ENCODE measurements around the gene ANKFN1. TPM values are rescaled to one million over a fixed set of nuclear protein-coding genes. Genes with fewer than 3 reads are reported as not detected.

Gene ANKFN1
- total RNA-seq, 1 donor from 2014 or later = 2.4 TPM

GRCh38 chr17:56121191-56122051, 31.9 kb upstream of the ANKFN1 start:
- H3K27ac Mint-ChIP-seq = no peak overlapping the region
- no peak overlapping the region for H3K4me3 Mint-ChIP-seq
- peak; percentile 42 for TF ChIP-seq CTCF (conservative IDR thresholded peaks at IDR 0.05)
- no peaks in the 10 kb centered on the region for H3K36me3 Mint-ChIP-seq
- DNase-seq (ENCODE audit: extremely low spot score, unreplicated experiment) = no peak
- no peaks in the 10 kb centered on the region for H3K9me3 Mint-ChIP-seq
- H3K27me3 Mint-ChIP-seq = peaks cover 9% of the 10 kb centered on the region
- H3K4me1 Mint-ChIP-seq (ENCODE audit: unreplicated experiment) = no peaks in the 10 kb centered on the region

GRCh38 chr17:56125830-56126819, 27.1 kb upstream of the ANKFN1 start:
- no peak overlapping the region for H3K4me3 Mint-ChIP-seq
- H3K9me3 Mint-ChIP-seq = no peaks in the 10 kb centered on the region
- peaks cover 20% of the 10 kb centered on the region for H3K27me3 Mint-ChIP-seq
- no peak overlapping the region for H3K27ac Mint-ChIP-seq
- H3K36me3 Mint-ChIP-seq = no peaks in the 10 kb centered on the region
- peak; percentile 70 for TF ChIP-seq CTCF (conservative IDR thresholded peaks at IDR 0.05)
- DNase-seq (ENCODE audit: extremely low spot score, unreplicated experiment) = no peak
- H3K4me1 Mint-ChIP-seq (ENCODE audit: unreplicated experiment) = no peaks in the 10 kb centered on the region

- no peak for DNase-seq (ENCODE audit: extremely low spot score, unreplicated experiment)
- no peak overlapping the region for H3K27ac Mint-ChIP-seq
- peaks cover 15% of the 10 kb centered on the region for H3K27me3 Mint-ChIP-seq
- H3K36me3 Mint-ChIP-seq = no peaks in the 10 kb centered on the region
- H3K9me3 Mint-ChIP-seq = no peaks in the 10 kb centered on the region
- TF ChIP-seq CTCF (conservative IDR thresholded peaks at IDR 0.05) = no peak
- H3K4me1 Mint-ChIP-seq (ENCODE audit: unreplicated experiment) = no peaks in the 10 kb centered on the region
- H3K4me3 Mint-ChIP-seq = no peak overlapping the region
These were observed 23.2 kb upstream of the ANKFN1 start for GRCh38 chr17:56130026-56130425.

GRCh38 chr17:56130631-56131030, 22.6 kb upstream of the ANKFN1 start:
- H3K27me3 Mint-ChIP-seq = peaks cover 14% of the 10 kb centered on the region
- no peaks in the 10 kb centered on the region for H3K36me3 Mint-ChIP-seq
- no peak for DNase-seq (ENCODE audit: extremely low spot score, unreplicated experiment)
- no peak overlapping the region for H3K4me3 Mint-ChIP-seq
- H3K27ac Mint-ChIP-seq = no peak overlapping the region
- H3K9me3 Mint-ChIP-seq = no peaks in the 10 kb centered on the region
- peaks cover 2% of the 10 kb centered on the region for H3K4me1 Mint-ChIP-seq (ENCODE audit: unreplicated experiment)
- TF ChIP-seq CTCF (conservative IDR thresholded peaks at IDR 0.05) = no peak

- TF ChIP-seq CTCF (conservative IDR thresholded peaks at IDR 0.05) = no peak
These were observed 21.8 kb upstream of the ANKFN1 start for GRCh38 chr17:56131431-56131830.

More at GRCh38 chr17:56131431-56131830, 21.8 kb upstream of the ANKFN1 start:
- DNase-seq (ENCODE audit: extremely low spot score, unreplicated experiment) = no peak
- H3K4me3 Mint-ChIP-seq = no peak overlapping the region
- no peak overlapping the region for H3K27ac Mint-ChIP-seq
- peaks cover 4% of the 10 kb centered on the region for H3K4me1 Mint-ChIP-seq (ENCODE audit: unreplicated experiment)
- no peaks in the 10 kb centered on the region for H3K36me3 Mint-ChIP-seq
- no peaks in the 10 kb centered on the region for H3K9me3 Mint-ChIP-seq
- H3K27me3 Mint-ChIP-seq = peaks cover 15% of the 10 kb centered on the region
